Stimulated activated CD8-positive, alpha-beta memory T cell treated with anti-CD3 and anti-CD28 coated beads, Interleukin-7, amount 100 ng/mL, for 4 hours (primary cell): ENCODE data around the gene GREM1.

Experiments
- DNase-seq, 2 donors: peaks; one replicate each; pipeline ENCODE4 v3.0.0-alpha.2; 2020; ENCODE audit warnings: low read depth in 2 of 2

Gene GREM1

DNA sequence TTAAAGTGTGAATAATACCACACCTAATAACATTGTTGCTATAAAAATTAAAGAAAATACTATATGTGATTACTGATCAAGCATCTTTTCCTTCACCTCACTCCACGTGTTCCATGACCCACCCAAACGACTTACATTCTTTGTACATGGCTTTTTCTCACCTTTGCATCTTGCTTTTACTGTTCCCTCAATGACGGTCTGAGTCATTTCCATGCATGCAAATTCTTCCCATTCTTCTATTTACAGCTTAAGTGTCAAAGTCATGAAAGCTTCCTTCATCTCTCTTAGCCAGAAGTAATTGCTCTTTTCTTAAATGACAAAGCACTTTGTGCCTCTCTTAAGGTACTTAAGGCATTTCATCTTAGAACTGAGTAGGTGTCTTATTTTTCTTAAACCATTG lies 64.0 kb downstream of the GREM1 start:
- no peak for DNase-seq

GRCh38 chr15:32784581-32784980 lies 66.8 kb downstream of the GREM1 start:
- DNase-seq: no peak

DNA sequence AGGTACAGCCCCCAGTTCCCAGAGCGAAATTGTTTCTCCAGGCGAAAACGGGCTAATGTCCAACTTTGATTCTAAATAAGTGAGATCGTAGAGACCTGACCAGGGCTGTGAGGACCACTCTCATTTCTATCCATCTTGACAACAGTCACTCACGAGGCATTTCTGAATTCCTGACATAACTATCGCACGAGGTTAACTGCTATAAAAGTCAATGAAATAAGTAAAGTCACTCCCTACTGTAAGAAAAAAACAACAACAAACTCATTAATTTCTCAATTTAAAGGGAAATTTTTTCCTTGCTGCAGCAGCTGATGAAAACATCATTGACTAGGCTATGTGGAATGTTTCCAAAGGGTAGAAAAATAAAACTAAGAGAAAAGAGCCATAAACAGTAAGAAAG lies 69.1 kb downstream of the GREM1 start:
- no peak for DNase-seq

- no peak for DNase-seq
These were observed 70.1 kb downstream of the GREM1 start for GRCh38 chr15:32787949-32788348.

- no peak for DNase-seq
These were observed 72.7 kb downstream of the GREM1 start for GRCh38 chr15:32790352-32790999.

DNA sequence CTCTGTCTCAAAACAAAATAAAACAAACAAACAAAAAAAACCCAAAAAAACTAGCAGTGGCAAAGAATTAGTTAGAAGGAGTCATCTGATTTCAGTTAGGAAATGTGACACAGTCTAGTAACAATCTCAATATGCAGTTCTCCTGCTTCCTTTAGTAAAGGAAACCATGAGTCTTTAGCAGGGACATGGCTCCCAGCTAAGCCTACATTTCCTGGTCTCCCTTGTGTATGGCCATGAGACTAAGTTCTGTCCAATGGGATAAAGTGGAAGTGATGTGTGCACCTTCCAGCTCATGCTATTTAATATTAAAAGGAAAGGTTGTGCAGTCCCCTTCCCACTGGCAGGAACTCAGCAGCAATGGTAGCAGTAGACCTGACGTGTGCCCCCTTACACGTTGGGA lies 74.6 kb downstream of the GREM1 start:
- no peak for DNase-seq
